SK-N-SH treated with all-trans-retinoic acid at 6 μM for 48 hours (cell line): ENCODE measurements around the gene ZFP36.

Source experiments
- ATAC-seq: fragments of 200-7000 bp; cut with Tn5 transposase; 3 replicates; pipeline ENCODE4 v1.9.1; 2020; ENCODE audit warnings: mild to moderate bottlenecking, moderate library complexity
- ARNTL ChIP-seq: fragments of 450-650 bp; formaldehyde crosslinking; IDR thresholded peaks from 2 replicates; pipeline ENCODE4 v1.5.0; 2020; ENCODE audit warnings: low read depth, mild to moderate bottlenecking, moderate library complexity, borderline replicate concordance
- BACH2 ChIP-seq: fragments of 250-450 bp; sonication (Bioruptor Pico); IDR thresholded peaks from 2 replicates; pipeline ENCODE4 v1.9.0; 2021; ENCODE audit warnings: mild to moderate bottlenecking, borderline replicate concordance
- CREB5 ChIP-seq: fragments of 250-450 bp; sonication (Bioruptor Pico); IDR thresholded peaks from 2 replicates; pipeline ENCODE4 v1.5.1; 2020; ENCODE audit warnings: low read depth, mild to moderate bottlenecking, moderate library complexity
- CSDC2 ChIP-seq: fragments of 250-450 bp; sonication (Bioruptor Pico); IDR thresholded peaks from 2 replicates; pipeline ENCODE4 v1.5.0; 2020; ENCODE audit warnings: mild to moderate bottlenecking, moderate library complexity
- CSRNP3 ChIP-seq: fragments of 250-450 bp; sonication (Bioruptor Pico); IDR thresholded peaks from 2 replicates; pipeline ENCODE4 v1.5.1; 2021; ENCODE audit warnings: mild to moderate bottlenecking, moderate library complexity
- ESRRG ChIP-seq: fragments of 250-450 bp; sonication (Bioruptor Pico); IDR thresholded peaks from 2 replicates; pipeline ENCODE4 v1.6.1; 2021; ENCODE audit warnings: mild to moderate bottlenecking
- GLIS3 ChIP-seq: fragments of 250-450 bp; sonication (Bioruptor Pico); IDR thresholded peaks from 2 replicates; pipeline ENCODE4 v1.5.0; 2020; ENCODE audit warnings: mild to moderate bottlenecking, moderate library complexity
- ISL1 ChIP-seq: fragments of 250-450 bp; sonication (Bioruptor Pico); IDR thresholded peaks from 2 replicates; pipeline ENCODE4 v2.1.2; 2022; ENCODE audit warnings: mild to moderate bottlenecking, moderate library complexity
- OSR1 ChIP-seq: fragments of 250-450 bp; sonication (Bioruptor Pico); IDR thresholded peaks from 2 replicates; pipeline ENCODE4 v1.8.0; 2022; ENCODE audit warnings: moderate library complexity, mild to moderate bottlenecking, inconsistent platforms
- PATZ1 ChIP-seq: fragments of 250-450 bp; sonication (Bioruptor Pico); IDR thresholded peaks from 2 replicates; pipeline ENCODE4 v1.8.0; 2020; ENCODE audit warnings: mild to moderate bottlenecking, moderate library complexity, borderline replicate concordance
- POU6F1 ChIP-seq: fragments of 250-450 bp; sonication (Bioruptor Pico); IDR thresholded peaks from 2 replicates; pipeline ENCODE4 v1.8.0; 2021; ENCODE audit warnings: low read depth, mild to moderate bottlenecking, moderate library complexity, borderline replicate concordance
- PPARA ChIP-seq: fragments of 250-450 bp; sonication (Bioruptor Pico); IDR thresholded peaks from 2 replicates; pipeline ENCODE4 v1.5.0; 2020; ENCODE audit warnings: mild to moderate bottlenecking, borderline replicate concordance
- RARB ChIP-seq: fragments of 250-450 bp; sonication (Bioruptor Pico); IDR thresholded peaks from 2 replicates; pipeline ENCODE4 v1.8.0; 2021; ENCODE audit warnings: mild to moderate bottlenecking, moderate library complexity
- SNAI2 ChIP-seq: fragments of 250-450 bp; sonication (Bioruptor Pico); IDR thresholded peaks from 2 replicates; pipeline ENCODE4 v1.5.0; 2020; ENCODE audit warnings: mild to moderate bottlenecking, moderate library complexity
- TCF4 ChIP-seq: fragments of 250-450 bp; sonication (Bioruptor Pico); IDR thresholded peaks from 2 replicates; pipeline ENCODE4 v1.8.0; 2021; ENCODE audit warnings: mild to moderate bottlenecking, moderate library complexity, borderline replicate concordance
- TOX ChIP-seq: fragments of 250-450 bp; sonication (Bioruptor Pico); IDR thresholded peaks from 2 replicates; pipeline ENCODE4 v1.8.0; 2021; ENCODE audit warnings: mild to moderate bottlenecking, moderate library complexity, borderline replicate concordance
- TSHZ2 ChIP-seq: fragments of 250-450 bp; sonication (Bioruptor Pico); IDR thresholded peaks from 2 replicates; pipeline ENCODE4 v1.5.0; 2020; ENCODE audit warnings: mild to moderate bottlenecking, moderate library complexity
- ZC3H10 ChIP-seq: fragments of 250-450 bp; sonication (Bioruptor Pico); IDR thresholded peaks from 2 replicates; pipeline ENCODE4 v1.5.1; 2021; ENCODE audit warnings: mild to moderate bottlenecking, moderate library complexity
- ZFP3 ChIP-seq: fragments of 250-450 bp; sonication (Bioruptor Pico); IDR thresholded peaks from 2 replicates; pipeline ENCODE4 v1.5.0; 2020; ENCODE audit warnings: mild to moderate bottlenecking, moderate library complexity
- ZFP30 ChIP-seq: fragments of 450-650 bp; formaldehyde crosslinking; IDR thresholded peaks from 2 replicates; pipeline ENCODE4 v1.5.0; 2022; ENCODE audit warnings: mild to moderate bottlenecking, moderate library complexity
- ZNF565 ChIP-seq: fragments of 450-650 bp; formaldehyde crosslinking; conservative IDR thresholded peaks from 2 replicates; pipeline ENCODE4 v1.5.0; 2020; ENCODE audit warnings: low read depth, mild to moderate bottlenecking, moderate library complexity
- ZNF70 ChIP-seq: fragments of 450-650 bp; formaldehyde crosslinking; IDR thresholded peaks from 2 replicates; pipeline ENCODE4 v1.5.0; 2020; ENCODE audit warnings: mild to moderate bottlenecking, moderate library complexity
- ZNF8 ChIP-seq: fragments of 450-650 bp; formaldehyde crosslinking; IDR thresholded peaks from 2 replicates; pipeline ENCODE4 v1.5.0; 2020; ENCODE audit warnings: mild to moderate bottlenecking, moderate library complexity

The ZFP36 gene

GRCh38 chr19:39406656-39407409 lies at the start of gene ZFP36:
ZFP36 (plus strand) TSS chr19:39406847; CDS start chr19:39406905, 58 bp downstream.
- peak; percentile 24 for ATAC-seq

More at GRCh38 chr19:39406656-39407409, at the start of gene ZFP36:
- no peak for TF ChIP-seq CSRNP3 (CRISPR knock-in tag)
- peak; percentile 53; the same call in 1 of the 2 replicates for TF ChIP-seq RARB (CRISPR knock-in tag)
- TF ChIP-seq ZNF70 (CRISPR knock-in tag) = no peak
- TF ChIP-seq ZNF565 (CRISPR knock-in tag) = no peak
- no peak for TF ChIP-seq CREB5
- TF ChIP-seq ZC3H10 (CRISPR knock-in tag) = peak; percentile 47; the same call in 1 of the 2 replicates
- no peak for TF ChIP-seq POU6F1
- no peak for TF ChIP-seq CSDC2 (CRISPR knock-in tag)
- TF ChIP-seq BACH2 (CRISPR knock-in tag) = no peak
- TF ChIP-seq ZFP3 = no peak
- TF ChIP-seq GLIS3 (CRISPR knock-in tag) = no peak
- no peak for TF ChIP-seq ESRRG (CRISPR knock-in tag)
- peak; percentile 32; the same call in 1 of the 2 replicates for TF ChIP-seq TOX (CRISPR knock-in tag)
- no peak for TF ChIP-seq ARNTL (CRISPR knock-in tag)
- TF ChIP-seq ZFP30 (CRISPR knock-in tag) = no peak
- peak; percentile 57; the same call in 1 of the 2 replicates for TF ChIP-seq PATZ1 (CRISPR knock-in tag)
- no peak for TF ChIP-seq SNAI2 (CRISPR knock-in tag)
- TF ChIP-seq TCF4 = no peak
- TF ChIP-seq PPARA = no peak
- TF ChIP-seq OSR1 (CRISPR knock-in tag) = no peak
- no peak for TF ChIP-seq TSHZ2 (CRISPR knock-in tag)
- TF ChIP-seq ZNF8 (CRISPR knock-in tag) = no peak
- no peak for TF ChIP-seq ISL1 (CRISPR knock-in tag)
